Duodenal mucosa (tissue), 2 donors: ENCODE measurements around the gene STPG1.

ENCODE experiments used
- H3K27ac ChIP-seq: one replicate; pipeline ENCODE4 v1.7.0; 2013; ENCODE audit warnings: low read depth, low read length
- H3K27me3 ChIP-seq, 2 donors: one replicate each; pipeline ENCODE4 v1.7.0; 2013; ENCODE audit warnings: low read length in 2 of 2, control low read depth in 1 of 2; ENCODE audit not compliant: insufficient read depth in 2 of 2, control insufficient read depth in 1 of 2
- H3K36me3 ChIP-seq, 2 donors: one replicate each; pipeline ENCODE4 v1.7.0; 2013; ENCODE audit warnings: low read length in 2 of 2, control low read depth in 1 of 2; ENCODE audit not compliant: insufficient read depth in 2 of 2, control insufficient read depth in 1 of 2
- H3K4me1 ChIP-seq, 2 donors: one replicate each; pipeline ENCODE4 v1.7.0; 2013; ENCODE audit warnings: low read length in 2 of 2, control low read depth in 1 of 2; ENCODE audit not compliant: insufficient read depth in 2 of 2, control insufficient read depth in 1 of 2
- H3K4me3 ChIP-seq, 2 donors: one replicate each; pipeline ENCODE4 v1.7.0; 2013; ENCODE audit warnings: low read length in 2 of 2, low read depth in 1 of 2
- H3K9ac ChIP-seq, 2 donors: one replicate each; pipeline ENCODE4 v1.7.0; 2013; ENCODE audit warnings: low read length in 2 of 2, low read depth in 1 of 2
- H3K9me3 ChIP-seq, 2 donors: one replicate each; pipeline ENCODE4 v1.7.0; 2013; ENCODE audit warnings: low read length in 2 of 2, control low read depth in 1 of 2; ENCODE audit not compliant: control insufficient read depth in 1 of 2

Gene STPG1

DNA sequence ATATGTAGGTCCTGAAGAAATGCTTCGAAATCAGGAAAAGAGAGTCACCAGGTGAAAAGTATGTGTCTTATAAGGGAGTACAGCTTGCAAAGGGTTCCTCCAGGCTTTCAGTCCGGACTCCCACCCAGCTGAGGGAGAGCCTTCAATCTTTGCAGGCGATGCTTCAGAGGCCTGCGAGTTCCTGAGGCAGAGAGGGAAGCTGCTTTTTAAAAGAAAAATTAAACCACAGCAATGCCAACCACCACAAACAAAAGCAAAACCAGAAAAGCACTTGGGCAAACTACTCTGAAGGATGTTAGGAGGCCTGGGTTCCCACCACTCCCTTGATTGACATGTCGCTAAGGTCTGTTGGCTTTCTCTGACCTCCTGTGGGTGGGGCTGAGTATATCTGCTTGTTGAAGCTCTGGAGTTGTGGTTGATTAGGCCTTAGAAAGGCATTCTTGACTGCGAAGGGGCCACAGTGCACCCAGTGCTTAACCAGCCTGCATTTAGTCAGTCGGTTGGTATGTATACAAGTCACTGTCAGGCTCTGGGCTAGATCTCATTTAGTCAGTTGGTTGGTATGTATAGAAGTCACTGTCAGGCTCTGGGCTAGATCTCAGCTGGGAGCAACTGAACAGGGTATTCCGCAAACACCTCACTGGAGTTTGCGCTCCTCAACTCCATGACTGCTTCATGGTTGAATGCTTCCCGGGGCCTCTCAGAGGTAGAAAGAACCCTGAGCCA, 3.2 kb upstream of the STPG1 start:
- Histone ChIP-seq H3K4me1 (peaks cover 43 to 52% of the 10 kb centered on the region in 2 donors), H3K9me3 (no peaks in the 10 kb centered on the region), H3K9ac (peak overlapping the region; percentile 73 to 77), H3K36me3 (peaks cover 0 to 20% of the 10 kb centered on the region in 2 donors), H3K27ac (no peak overlapping the region), H3K4me3 (peak overlapping the region; percentile 90 to 95), H3K27me3 (no peaks in the 10 kb centered on the region)

DNA sequence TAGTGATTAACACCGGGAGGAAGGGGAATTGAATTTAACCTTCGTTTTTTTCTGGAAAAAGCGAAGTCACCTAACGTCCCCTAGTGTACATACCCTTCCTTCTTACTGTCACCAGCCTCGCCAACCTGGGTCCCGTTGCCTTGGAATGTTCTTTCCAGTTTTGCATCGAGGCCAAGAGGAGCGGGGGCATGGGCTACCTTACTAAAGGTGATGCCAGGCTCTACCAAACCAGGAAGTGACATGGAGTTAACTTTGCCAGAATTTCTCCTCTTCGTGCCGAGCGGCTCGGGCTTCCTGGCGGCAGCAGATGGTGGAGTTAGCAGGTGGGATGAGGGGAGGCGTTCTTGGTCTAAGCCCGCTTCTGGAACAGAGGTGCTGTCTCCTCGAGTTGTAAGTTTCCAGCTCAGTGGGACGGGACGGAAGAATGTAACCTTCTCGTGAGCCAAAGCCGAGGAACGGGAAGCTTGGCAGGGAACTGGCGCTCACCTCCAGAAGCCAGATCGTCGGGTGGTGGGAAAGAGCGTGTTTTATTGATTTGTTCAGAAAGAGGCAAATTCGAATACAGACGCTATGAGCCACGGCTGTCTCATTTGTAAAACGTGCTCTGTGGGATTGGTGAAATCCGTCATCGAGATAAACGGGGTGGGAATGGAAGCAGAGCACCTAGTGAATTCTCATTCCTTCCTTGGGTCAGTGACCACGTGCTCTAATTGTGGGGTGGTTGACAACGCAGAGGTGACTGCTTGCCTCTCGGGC, 2.5 kb upstream of the STPG1 start:
- peaks cover 0 to 13% of the 10 kb centered on the region in 2 donors for H3K36me3 ChIP-seq
- peak overlapping the region; percentile 13 for H3K27ac ChIP-seq
- H3K9me3 ChIP-seq = no peaks in the 10 kb centered on the region
- peak overlapping the region; percentile 73 to 77 for H3K9ac ChIP-seq
- peaks cover 43 to 55% of the 10 kb centered on the region in 2 donors for H3K4me1 ChIP-seq
- peak overlapping the region; percentile 90 to 95 for H3K4me3 ChIP-seq
- H3K27me3 ChIP-seq = no peaks in the 10 kb centered on the region

DNA sequence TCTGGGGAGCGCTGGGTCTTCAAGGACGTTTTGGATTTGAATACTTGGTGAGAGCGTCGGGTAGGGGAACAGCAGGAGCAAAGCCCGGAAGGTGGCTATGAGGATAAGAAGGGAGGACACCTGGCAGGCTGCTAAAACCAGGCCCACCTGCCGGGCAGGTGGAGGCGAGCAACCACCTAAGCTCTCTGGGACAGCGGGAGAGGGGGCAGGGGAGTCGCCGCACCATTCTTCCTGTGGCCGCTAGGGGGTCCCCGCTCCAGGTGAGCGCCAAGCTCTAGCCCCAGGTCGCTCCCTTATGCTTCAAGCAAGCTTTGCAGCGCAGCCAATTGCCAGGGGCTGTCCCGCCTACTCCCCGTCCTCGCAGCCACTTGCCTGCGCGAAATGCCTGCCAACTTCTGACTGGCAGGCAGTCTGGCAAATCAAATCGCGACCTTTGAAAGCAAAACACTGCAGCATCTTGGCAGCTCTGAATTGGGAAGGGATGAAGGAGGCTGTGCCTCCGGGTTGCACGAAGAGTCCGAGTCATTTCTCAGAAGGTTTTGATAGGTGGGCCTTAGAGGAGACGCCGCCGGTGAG, 1.8 kb upstream of the STPG1 start, which contains the start of gene NIPAL3:
NIPAL3 (plus strand) TSS at position 469 of the 576 bp plus-strand sequence. CDS start 3,746 bp downstream, outside the sequence.
- H3K27ac ChIP-seq = peak within 1 kb of the TSS; percentile 34
- peaks cover 0 to 8% of the 10 kb centered on the region in 2 donors for H3K36me3 ChIP-seq
- H3K9me3 ChIP-seq = no peaks in the 10 kb centered on the region
- peaks cover 43 to 61% of the 10 kb centered on the region in 2 donors for H3K4me1 ChIP-seq
- peak within 1 kb of the TSS; percentile 73 to 77 for H3K9ac ChIP-seq
- no peaks in the 10 kb centered on the region for H3K27me3 ChIP-seq
- peak within 1 kb of the TSS; percentile 90 to 95 for H3K4me3 ChIP-seq

DNA sequence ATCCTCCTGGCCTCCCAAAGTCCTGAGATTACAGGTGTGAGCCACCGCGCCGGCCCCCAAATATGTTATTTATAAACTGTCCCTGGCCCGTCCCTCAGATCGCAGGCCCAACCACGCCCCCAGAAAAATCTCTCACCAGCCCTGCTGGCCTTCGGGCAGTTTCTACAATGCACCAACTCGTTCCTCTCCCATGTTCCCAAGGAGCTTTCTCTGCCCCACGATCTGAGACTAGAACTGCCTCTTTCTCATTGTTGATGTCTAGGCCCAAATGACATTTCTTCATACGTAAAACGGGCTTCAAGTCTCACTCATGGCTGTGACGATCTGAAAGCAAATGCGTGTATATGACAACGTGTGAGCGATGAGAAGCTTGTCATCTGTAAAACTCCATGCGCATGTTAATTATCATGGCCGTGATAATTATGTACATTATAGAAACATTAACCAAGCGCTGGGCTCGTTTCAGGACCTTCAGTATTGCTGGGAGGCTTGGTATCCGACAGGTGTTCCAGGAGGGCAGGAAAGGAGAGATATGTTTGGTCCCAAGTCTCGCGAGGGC, 1.3 kb upstream of the STPG1 start:
- Histone ChIP-seq H3K36me3 (peaks cover 0 to 8% of the 10 kb centered on the region in 2 donors), H3K9ac (peak overlapping the region; percentile 44 to 50), H3K4me1 (peaks cover 43 to 61% of the 10 kb centered on the region in 2 donors), H3K9me3 (no peaks in the 10 kb centered on the region), H3K27ac (peak overlapping the region; percentile 34), H3K4me3 (peak overlapping the region; percentile 90 to 95), H3K27me3 (no peaks in the 10 kb centered on the region)

DNA sequence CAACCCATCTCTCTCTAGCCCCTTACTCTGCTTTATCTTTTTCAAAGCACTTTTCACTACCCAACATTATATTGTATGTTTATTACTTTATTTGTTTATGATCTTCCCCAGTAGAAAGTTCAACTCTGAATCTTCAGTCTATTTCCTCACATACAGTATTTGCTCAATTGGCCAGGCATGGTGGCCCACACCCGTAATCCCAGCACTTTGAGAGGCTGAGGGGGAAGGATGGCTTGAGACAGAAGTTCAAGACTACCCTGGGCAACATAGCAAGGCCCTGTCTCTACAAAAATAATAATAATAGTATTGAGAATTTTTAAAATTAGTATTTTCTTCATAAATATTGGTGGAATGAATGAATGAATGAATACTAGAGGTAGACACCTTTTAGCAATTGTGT, 1.2 kb downstream of the STPG1 start:
- Histone ChIP-seq H3K9me3 (peaks cover 3 to 4% of the 10 kb centered on the region in 2 donors), H3K9ac (no peak overlapping the region), H3K4me3 (peak overlapping the region in 1 of 2 donors; percentile 76), H3K27ac (no peak overlapping the region), H3K4me1 (peaks cover 25 to 41% of the 10 kb centered on the region in 2 donors), H3K27me3 (no peaks in the 10 kb centered on the region), H3K36me3 (no peaks in the 10 kb centered on the region)

DNA sequence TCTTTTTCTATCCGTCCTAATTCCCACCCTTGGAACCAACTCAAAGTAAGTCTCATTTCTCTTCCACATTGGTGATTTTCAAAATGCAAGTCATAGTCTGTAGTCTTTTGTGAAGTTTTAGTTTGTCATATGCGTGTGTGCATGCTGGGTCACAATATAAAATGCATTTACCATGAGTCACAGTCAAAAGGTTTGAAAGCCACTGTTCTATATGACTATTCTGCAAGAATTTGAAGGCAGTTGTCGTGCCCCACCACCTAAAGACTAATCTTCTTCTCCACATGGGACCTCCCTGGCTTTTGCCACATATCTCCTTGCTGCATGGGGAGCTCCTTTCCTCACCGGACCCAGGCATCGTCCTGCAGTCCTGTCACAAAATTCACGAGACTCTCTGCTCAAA, 1.6 kb downstream of the STPG1 start:
- no peak overlapping the region for H3K4me3 ChIP-seq
- no peak overlapping the region for H3K9ac ChIP-seq
- H3K27ac ChIP-seq = no peak overlapping the region
- no peaks in the 10 kb centered on the region for H3K27me3 ChIP-seq
- no peaks in the 10 kb centered on the region for H3K36me3 ChIP-seq
- H3K9me3 ChIP-seq = peaks cover 3 to 4% of the 10 kb centered on the region in 2 donors
- H3K4me1 ChIP-seq = peaks cover 21 to 37% of the 10 kb centered on the region in 2 donors

DNA sequence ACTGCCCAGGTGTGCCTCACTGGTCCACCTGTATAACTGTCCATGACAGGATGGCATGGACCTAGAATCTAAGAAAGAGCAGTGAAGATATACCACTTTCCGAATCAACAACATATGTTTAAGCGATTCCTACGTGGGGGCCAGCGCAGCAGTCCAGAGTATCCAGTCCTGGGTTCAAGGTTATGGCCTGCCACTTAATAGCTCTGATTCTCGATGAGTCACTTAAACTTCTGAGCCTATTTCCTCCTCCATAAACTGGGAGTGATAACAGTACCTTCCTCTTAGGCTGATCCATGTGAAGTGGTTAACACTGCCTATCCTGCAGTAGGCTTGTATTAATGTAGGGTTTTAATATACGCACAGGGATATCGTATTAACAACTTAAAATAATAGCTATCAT, 2.8 kb downstream of the STPG1 start:
- H3K27me3 ChIP-seq = no peaks in the 10 kb centered on the region
- H3K36me3 ChIP-seq = no peaks in the 10 kb centered on the region
- H3K9ac ChIP-seq = no peak overlapping the region
- H3K27ac ChIP-seq = no peak overlapping the region
- H3K4me3 ChIP-seq = no peak overlapping the region
- peaks cover 12 to 29% of the 10 kb centered on the region in 2 donors for H3K4me1 ChIP-seq
- H3K9me3 ChIP-seq = peaks cover 3 to 4% of the 10 kb centered on the region in 2 donors

DNA sequence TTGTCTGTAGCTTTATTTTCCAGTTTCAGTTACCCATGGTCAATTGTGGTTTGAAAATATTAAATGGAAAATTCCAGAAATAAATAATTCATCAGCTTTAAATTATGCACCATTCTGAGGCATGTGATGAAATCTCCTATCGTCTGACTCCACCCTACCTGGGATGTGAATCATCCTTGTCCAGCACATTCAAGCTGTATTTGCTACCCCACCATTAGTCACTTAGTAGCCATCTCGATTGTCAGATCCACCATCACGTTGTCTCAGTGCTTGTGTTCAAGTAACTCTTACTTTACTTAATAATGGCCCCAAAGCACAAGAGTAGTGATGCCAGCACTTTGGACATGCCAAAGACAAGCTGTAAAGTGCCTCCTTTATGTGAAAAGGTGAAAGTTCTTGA, 4.0 kb downstream of the STPG1 start:
- Histone ChIP-seq H3K27me3 (no peaks in the 10 kb centered on the region), H3K9me3 (peaks cover 3 to 4% of the 10 kb centered on the region in 2 donors), H3K27ac (no peak overlapping the region), H3K4me3 (no peak overlapping the region), H3K9ac (no peak overlapping the region), H3K4me1 (peaks cover 6 to 20% of the 10 kb centered on the region in 2 donors), H3K36me3 (no peaks in the 10 kb centered on the region)

DNA sequence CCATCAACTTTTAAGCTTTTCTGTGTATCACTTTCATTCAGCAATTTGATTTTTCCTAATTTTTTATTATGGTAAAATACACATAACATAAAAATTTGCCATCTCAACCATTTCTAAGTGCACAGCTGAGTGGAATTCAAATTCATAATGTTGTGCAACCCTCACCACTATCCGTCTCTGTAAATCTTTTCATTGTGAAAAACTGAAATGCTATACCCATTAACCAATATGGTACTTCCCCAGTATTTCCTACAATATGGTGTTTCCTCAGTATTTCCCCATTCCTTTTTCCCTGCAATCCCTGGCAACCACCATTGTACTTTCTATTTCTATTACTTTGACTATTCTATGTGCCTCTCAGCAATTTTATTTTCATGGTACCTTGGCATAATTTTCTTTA, 6.8 kb downstream of the STPG1 start:
- Histone ChIP-seq H3K27ac (no peak overlapping the region), H3K36me3 (no peaks in the 10 kb centered on the region), H3K9me3 (peaks cover 3 to 4% of the 10 kb centered on the region in 2 donors), H3K4me3 (no peak overlapping the region), H3K4me1 (peaks cover 0 to 8% of the 10 kb centered on the region in 2 donors), H3K9ac (no peak overlapping the region), H3K27me3 (no peaks in the 10 kb centered on the region)
